ENCODE results near the gene GFRA1.

Gene GFRA1

DNA sequence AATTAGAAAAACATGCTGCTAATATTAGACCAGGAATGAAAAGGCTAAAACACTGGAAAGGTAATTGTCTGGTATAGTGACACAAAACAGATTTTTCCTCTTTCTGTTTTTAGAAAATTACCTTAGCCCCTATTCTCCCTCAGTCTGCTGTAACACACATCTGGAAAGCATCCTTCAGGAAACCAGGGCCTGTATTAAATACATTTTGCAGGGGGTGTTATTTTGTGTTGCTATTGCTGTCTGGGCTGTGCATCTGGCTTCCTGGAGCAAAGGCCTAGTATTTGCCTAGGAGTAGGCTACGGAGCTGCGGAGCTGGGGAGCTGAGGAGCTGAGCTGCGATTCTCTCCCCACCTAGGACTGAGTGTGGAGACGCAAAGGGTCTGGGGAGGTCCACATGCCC, 169.3 kb downstream of the GFRA1 start:
- DNase-seq (ENCODE audit: low read depth in 2 of 2): no peak

DNA sequence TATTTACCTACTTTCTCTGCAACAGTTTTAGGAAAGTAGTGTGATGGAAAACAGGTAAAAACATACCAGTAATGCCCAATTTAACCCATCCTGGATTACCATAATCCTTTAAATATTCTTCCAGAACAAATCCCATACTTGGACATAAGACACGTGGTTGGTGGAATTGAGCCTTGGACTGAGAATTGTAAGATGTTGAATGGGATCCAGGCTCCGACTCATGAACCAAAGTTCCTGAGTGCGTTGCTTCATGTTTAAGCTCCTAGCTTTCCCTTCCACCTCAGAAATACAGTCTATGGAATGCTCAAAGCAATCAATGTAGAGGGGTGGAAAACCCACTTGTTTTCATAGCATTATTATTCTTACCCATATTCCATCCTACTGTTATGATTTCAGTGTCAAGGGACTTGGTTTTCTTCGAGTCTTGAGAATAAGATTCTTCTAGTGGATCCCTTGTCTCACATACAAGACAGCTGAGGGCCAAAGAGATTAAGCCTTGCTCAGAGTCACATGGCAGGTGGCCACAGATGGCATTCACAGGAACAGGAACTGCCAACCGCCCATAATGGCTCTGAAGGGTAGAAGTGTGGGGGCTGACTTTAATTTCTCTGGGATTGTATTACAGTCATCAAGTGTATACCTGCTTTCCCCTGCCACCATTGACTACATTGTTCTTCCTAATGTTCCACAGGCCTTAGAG, 171.2 kb downstream of the GFRA1 start:
- no peak for DNase-seq (ENCODE audit: low read depth in 2 of 2)

DNA sequence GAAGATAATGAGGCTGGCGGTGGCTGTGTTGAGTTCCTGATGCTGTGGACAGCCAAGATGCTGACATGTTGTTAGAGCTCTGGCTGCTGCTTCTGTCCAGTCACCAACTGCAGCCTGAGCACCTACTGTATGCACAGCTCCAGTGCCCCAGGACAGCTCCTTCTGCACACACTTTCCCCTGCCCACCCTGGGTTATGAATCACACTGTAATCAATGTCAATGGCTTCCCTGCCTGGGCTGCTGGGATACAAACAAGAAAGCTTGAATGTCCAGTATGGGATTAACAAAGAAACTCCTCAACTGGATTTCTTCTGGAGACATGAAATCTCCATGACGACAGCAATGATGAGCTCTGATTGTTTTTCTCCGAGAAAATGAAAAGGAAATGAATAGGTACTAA, 172.0 kb downstream of the GFRA1 start:
- no peak for DNase-seq (ENCODE audit: low read depth in 2 of 2)

DNA sequence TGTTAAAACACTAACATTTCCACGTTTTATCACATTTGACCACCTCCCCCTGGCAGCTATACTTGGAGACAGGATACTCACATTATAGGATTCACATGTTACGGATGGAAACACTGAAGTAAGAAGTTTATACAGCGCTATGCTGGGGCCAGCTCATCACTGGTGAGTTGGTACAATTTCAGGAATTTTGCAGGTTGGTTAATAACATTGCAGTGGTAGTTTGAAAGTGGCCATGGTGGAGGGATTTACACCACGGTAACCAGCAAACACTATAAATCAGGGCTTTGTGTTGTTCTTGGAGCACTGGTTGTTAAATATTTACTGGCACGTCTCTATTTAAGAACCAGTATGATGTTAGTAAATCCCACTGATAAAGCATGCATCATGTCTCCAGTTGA, 174.0 kb downstream of the GFRA1 start:
- no peak for DNase-seq (ENCODE audit: low read depth in 2 of 2)

DNA sequence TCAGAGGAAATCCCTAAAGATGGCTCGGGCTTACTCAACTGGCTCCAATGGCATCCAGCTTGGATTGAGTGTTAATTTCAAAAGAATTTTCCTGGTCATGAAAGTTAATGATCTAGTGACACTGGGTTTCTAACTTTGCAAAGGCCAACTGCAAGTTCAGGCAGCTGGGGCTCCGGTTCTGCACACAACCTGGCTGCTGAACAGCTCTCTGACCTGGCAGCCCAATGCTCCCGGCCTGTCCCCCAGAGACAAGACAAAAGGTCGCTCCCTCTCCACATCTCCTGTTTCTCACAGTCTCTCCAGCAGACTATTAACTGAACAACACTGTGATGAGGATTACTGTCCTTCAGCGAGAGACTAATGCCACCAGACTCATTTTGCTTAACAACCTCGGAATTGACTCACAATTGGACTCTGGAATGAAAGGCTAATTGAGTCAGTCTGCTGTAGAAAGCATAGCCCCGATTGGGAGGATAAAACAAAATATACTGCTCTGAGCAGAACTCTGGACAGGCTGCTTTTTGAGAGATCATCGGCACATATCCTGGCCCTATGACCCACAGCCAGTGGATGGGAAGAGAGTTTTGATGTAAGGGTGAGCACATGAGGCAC, 174.5 kb downstream of the GFRA1 start:
- DNase-seq (ENCODE audit: low read depth in 2 of 2): no peak

DNA sequence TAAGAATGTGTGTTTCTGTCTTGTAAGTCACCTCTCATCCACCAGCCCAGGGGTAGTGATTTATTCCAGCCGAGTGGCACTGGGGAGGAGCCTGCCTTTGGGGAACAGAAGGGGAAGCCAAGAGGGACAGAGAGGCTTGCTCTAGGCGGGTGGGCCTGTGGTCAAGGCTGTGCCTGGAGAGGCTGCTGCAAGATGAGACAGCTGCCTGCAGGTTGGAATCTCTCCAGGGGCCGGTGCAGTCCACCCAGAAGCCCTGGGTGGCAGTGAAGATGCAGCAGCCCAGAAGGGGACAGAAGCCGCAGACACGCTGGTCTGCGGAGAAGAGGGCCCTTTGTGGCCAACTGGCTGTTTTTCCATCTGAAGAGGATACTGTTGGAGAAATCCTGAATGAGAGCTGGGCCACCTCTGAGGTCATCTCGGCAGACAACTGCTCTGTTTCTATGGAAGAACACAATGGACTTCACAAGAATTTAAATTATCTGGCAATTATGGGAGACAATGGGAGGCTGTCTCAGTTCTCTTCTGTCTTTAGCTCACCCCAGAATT, 175.7 kb downstream of the GFRA1 start:
- DNase-seq (ENCODE audit: low read depth in 2 of 2): no peak

DNA sequence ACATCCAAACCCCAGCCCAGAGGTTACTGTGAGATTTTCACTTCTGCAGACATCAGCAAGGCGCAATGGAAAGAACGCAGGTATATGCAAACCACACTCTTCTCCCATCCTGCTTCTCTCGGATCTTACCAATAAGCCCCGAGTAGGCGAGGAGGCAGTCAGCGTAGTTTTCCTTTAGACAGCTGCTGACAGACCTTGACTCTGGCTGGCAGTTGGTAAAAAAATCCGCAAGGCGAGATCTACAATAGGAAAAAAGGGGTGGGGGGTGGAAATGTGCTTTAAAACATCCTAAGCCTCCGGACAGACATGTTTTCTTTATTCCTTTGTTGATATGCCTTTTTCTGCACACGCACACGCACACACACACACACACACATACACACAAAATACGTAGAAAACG, 176.5 kb downstream of the GFRA1 start:
- DNase-seq (ENCODE audit: low read depth in 2 of 2): no peak

DNA sequence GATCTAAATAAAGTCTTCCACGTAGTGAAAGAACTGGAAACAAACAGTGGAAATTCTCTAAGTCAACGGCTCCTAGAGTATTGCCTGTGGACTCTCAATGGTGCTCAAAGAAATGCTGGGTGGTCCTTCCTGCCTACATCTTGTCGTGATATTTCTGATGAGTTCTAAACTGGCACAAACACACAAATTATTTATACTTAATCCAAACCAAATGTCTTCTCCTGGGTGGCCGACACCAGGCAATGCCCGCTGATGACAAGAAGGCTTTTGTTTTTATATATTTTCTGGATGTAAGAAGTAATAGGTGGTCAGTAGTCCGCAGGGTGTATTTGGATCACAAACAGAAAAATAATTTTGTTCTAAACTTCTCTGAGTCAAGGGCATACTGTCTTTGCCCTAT, 178.7 kb downstream of the GFRA1 start:
- no peak for DNase-seq (ENCODE audit: low read depth in 2 of 2)

DNA sequence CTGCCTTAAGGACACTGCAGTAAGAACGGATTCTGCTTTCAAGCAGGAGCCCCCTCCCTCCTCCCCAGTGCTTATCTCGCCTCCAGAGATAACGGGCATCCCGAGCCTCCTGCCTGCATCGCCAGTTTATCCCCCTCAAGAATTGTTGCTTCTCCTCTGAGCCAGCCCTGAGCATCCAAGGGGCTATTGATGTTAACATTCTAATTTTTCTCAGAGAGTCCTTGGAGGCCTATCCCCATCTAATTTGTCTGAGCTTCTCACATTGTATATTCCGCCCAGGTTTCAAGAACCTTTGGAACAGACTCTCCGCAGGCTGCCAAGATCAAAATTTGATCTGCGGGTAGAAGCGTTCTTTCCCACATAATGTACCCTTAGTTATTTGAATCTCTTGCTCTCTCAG, 180.0 kb downstream of the GFRA1 start:
- DNase-seq (ENCODE audit: low read depth in 2 of 2): no peak

DNA sequence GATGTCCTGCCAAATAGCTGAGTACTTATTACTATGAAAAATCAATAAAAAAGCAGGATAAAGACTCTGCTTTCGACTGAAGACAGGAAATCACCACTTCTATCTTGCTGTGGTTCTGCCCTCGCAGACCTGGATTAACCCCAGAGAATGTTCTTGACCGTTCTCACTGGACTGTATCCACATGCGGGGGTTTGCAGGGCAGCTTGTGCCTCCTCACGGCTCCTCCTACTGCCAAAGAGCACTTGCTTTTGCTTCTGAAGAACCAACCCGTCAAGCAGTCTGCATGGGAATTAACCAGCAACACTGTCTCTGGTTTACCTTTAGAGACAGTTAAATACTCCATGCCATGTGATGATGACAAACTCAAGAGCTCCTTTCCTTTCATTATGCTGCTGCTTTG, 184.0 kb downstream of the GFRA1 start:
- DNase-seq (ENCODE audit: low read depth in 2 of 2): no peak

DNA sequence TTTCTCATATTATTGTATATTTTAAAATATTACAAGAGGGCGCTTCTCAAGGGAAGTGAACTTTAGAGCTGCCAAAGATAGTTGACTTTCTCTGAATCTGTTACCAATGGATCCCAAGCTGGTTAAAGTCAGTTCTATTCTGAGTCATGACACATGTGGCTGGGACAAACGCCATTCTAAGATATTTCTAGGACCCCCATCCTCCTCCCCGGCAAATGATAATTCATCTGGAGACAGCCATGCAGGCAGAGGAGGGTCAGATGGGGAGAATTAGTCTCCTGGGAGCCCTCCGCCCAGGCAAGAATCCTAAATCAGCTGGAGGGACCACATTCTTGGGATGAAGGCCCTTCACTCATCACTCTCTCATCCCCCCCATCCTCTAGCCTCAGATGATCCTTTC, 187.7 kb downstream of the GFRA1 start:
- DNase-seq (ENCODE audit: low read depth in 2 of 2): no peak

DNA sequence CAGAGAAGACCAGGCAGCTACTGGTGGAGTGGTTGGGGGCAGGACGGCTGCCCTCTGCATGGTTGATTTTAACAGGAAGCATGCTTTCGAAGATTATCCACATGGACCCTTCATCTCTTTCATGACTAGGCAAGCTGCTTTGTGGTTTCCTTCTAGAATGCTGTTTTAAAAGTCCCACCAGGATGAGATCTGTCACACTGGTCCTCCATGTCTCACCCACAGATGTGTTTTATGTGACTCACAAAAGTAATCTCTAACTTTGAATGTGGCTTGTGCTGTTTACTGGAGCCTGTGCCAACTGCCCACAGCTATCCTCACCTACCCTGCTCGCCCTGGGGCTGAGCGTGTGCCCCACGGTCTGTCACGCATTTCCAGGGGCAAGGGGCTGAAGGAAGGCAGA, 188.8 kb downstream of the GFRA1 start:
- DNase-seq (ENCODE audit: low read depth in 2 of 2): no peak

DNA sequence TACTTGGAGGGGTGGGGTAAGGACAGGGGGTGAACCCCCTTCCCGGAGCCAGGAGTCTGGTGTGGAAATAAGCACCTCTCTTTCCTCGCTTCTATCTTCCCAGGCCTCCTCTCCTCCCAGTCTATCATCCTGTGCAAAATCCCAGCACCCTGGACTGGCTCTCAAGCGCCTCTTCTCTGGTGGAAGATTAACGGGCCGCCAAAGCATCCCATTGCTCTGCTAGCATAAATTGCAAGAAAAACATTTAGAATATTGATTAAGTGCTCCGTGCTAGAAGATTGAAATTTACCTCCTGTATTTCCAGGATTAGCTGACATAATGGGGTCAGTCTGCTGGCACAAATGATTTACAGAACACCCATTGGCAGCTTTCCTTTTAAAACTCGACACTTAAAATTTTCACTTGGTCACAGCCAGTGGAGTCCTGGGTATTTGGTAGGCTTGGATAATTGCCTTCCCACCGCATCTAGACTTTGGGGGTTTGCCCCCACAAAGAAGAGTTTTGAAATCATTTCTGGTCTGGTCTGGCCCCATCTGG, 189.7 kb downstream of the GFRA1 start:
- no peak for DNase-seq (ENCODE audit: low read depth in 2 of 2)

DNA sequence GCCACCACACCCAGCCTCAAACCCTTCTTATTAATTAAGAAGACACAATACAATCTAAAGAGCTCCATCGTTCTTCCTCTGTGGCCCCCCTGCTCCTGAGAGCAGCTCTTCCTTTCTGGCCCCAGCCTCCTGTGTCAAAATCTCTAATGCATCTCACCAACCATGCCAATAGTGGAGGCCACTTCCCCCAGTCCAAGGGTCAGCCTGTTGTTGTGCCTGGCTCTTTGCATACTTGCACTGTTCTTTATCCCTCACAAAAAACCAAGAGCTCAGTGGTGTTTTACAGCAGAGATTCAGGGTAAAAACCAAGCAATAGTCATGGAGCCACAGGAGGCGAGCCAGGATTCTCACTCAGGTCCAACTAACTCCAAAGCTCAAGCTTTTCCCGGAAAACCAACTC, 190.2 kb downstream of the GFRA1 start:
- DNase-seq (ENCODE audit: low read depth in 2 of 2): no peak

DNA sequence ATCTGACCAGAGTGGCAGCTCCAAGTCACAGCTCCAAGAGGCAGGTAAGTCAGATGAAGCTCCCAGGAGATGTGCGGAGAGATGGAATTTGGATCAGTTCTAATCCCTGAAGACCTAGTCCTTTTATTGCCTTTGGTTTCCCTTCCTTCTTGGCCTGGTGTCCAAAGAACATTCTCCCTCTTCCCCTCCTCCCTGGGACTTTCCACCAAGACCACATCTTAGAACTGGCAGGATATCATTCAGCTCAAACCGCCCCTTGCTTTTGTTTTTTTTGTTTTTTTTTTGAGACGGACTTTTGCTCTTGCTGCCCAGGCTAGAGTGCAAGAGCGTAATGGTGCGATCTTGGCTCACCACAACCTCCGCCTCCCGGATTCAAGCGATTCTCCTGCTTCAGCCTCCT, 190.8 kb downstream of the GFRA1 start:
- no peak for DNase-seq (ENCODE audit: low read depth in 2 of 2)

DNA sequence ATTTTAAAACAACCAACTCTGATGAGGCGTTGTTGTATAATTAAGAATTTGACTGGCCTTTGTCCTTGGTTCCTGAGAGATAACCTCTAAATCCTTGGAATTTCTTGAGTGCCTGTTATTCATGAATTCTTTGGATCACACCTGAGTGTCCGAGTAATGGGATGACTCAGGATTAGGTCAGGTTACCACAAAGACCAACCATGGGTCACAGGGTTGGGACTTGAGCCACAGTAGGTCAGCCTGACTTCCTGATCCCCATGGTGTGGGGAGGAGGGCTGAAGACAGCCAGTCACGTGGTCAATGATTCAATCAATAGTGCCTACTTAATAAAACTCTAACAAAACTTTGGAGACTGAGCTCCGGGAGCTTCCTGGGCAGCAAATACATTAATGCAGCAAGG, 192.5 kb downstream of the GFRA1 start:
- no peak for DNase-seq (ENCODE audit: low read depth in 2 of 2)

DNA sequence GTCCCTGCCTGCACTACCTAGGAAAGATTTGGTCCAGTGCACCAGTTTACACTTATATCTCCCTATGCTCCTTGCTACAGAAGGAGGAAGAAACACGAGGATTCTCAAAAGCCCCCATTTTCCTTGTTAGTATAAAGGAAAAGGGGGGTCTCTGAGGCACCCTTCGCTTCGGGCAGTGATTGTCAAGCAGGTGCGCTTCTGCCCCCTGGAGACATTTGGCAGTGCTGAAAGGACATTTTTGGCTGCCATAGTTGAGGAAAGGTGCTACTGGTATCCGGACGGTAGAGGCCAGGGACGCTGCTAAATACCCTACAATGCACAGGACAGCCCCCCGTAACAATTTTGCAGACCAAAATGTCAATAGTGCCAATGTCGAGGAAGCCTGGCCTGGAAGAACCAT, 193.7 kb downstream of the GFRA1 start:
- DNase-seq (ENCODE audit: low read depth in 2 of 2): no peak

DNA sequence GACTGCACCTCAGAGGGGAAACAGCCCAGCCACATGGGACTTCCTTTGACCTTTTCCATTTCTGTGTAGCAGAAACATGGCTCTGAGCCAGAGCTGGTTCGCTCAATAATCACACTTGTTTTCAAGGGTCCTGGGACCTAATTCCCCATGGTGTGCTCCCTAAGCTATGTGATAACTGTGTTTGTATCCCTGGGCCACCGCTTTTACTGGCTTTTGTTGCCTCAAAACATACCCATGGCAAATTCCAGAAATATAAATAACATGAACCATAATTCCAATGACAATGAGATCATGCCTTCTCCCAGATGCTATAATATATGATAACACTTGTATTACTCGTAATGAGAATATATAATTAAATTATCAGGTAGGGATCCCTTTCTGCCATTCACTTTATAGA, 196.4 kb downstream of the GFRA1 start:
- DNase-seq (ENCODE audit: low read depth in 2 of 2): no peak

DNA sequence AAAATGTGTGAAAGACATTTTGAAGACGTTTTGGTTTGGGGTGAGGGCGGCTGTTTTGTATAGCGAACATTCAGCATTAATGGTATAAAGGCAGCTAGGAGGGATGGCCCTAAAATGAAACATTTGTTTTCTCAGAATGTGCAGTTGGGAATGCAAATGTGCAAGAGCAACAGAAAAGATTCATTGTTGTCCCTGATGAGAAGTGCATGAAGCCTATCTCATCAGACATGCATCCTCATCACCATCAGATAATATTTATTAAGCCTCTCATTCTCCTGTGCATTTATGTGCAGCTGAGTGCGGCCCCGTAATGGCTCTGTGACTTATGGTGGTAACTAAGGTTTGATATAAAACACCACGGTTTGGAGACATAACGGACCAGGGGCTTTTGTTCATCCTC, 199.5 kb downstream of the GFRA1 start:
- no peak for DNase-seq (ENCODE audit: low read depth in 2 of 2)

DNA sequence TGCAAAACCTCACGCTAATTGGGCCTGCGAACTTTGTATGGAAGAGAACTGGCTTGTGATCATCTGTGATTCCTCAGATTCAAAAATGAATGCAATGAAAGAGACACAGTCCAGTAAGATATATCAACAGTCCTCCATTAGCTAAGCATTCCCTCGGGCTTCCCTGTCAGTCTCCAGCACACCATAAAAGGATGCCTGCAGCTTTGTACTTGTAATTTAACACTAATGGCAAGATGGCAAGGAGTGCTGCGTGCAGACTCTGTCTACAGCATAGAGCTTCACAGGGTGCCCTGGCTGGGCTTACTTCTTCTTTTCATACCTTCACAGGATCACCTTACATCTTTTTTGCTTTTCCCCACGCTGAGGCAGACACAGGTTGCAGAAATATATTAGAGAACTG, 200.0 kb downstream of the GFRA1 start:
- no peak for DNase-seq (ENCODE audit: low read depth in 2 of 2)

DNA sequence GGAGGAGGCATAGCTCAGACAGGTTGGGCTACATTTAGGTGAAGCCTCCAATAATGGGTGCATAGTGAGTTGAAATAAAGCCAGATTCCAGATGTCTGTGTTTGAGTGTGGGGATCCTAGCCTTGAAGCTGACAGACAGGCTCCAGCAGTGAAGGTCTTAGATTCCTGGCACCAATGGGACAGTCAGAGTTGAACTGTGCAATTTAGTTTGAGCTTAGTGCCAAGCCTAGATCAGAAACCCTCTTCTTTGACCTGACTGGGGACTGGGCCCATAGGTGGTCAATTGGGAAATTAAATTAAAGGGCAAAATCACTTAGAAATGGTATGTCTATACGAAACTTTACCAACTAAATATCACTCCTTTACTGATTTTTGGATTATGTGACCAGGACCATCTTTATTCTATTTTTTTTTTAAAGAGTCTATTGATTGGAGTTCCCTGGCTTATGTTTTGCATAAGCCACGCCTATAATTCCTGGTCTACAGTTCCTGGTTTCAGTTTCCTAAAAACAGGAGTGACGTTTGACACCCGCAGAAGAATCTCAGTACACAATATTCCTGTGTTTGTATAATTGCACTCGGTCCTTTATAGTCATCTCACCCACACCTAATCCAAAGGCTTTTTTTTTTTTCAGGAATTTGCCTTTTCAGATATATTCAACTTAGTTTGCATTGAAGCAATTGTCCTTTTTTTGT, 201.4 kb downstream of the GFRA1 start:
- DNase-seq (ENCODE audit: low read depth in 2 of 2): no peak

DNA sequence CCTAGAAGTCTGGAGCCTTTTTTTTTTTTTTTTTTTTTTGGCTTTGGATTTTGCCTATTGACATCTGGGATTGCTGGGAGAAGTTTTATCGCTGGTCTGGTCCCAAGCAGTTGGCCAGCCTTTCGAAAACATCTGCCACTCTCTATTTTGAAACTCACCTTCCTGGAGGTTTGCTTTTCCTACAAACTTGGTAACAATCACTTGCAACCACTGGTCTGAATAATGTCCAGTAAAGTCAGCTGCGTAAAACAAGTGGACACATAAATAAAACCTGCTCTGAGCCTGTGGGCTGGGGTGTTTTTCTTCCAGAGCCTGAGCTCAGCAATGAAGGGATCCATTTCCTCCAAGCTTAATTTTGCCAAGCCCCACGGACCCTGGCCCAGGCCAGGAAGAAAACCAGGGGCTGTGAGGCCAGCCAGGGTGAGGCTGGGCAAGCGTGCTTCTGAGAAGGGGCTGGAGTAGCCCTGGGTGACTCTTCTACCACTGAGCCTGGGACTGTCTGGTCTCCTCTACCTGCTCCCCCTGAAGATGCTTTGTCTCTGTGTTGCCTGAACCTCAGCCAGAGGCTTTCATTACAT, 202.2 kb downstream of the GFRA1 start:
- no peak for DNase-seq (ENCODE audit: low read depth in 2 of 2)

DNA sequence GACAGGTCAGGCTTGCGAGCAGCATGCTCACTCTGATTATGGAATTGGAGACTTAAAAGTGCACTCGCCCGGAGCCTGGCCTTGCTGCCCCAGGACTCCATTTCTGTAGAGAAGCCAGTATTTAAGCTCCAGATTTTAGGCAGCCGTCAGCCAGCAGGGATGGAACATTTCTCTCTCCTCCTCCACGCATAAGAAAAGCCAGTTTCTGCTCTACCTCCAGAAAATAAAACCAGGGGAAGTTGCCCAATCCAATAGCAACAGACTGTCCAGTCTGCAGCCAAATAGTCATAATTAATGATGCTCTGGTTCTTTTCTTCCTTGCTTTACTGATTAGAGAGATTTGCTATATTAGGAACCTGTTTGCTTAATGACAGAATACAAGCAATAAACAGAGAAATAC, 203.2 kb downstream of the GFRA1 start:
- DNase-seq (ENCODE audit: low read depth in 2 of 2): no peak
